Measurements from ENCODE around the gene CCDC85C.

DNA sequence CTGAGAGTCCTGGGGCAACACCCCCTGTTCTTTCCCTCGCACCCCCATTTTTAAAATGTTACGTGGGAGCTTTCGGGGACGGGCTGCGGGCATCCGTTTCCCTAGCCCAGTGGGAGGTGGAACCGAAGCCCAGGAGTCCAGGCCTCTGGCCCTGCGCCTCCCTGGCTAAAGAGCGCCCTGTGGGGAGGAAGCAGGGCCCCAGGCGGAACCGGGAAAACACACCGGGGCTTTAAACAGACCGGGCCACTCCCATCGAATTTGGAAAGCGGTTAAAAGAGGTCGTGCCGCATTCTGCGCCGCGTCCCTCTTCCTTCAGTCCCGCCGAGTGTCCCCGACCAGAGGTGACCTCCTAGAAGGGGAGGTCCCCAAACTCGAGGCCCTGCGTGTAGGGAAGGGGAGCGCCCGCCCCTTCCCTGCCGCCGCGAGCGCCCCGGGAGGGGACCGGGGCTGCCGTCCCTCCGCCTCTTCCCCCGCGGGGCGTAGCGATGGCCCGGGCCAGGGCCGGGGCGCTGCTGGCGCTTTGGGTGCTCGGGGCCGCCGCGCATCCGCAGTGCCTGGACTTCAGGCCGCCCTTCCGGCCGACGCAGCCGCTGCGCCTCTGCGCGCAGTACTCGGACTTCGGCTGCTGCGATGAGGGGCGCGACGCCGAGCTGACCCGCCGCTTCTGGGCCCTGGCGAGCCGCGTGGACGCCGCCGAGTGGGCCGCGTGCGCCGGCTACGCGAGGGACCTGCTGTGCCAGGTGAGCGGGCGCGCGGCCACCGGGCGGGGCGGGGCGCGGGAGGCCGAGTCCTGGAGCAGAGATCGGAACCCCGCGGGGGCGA is 40.9 kb upstream of the CCDC85C start, which contains the start of gene HHIPL1:
- TF ChIP-seq, protein P1, sequence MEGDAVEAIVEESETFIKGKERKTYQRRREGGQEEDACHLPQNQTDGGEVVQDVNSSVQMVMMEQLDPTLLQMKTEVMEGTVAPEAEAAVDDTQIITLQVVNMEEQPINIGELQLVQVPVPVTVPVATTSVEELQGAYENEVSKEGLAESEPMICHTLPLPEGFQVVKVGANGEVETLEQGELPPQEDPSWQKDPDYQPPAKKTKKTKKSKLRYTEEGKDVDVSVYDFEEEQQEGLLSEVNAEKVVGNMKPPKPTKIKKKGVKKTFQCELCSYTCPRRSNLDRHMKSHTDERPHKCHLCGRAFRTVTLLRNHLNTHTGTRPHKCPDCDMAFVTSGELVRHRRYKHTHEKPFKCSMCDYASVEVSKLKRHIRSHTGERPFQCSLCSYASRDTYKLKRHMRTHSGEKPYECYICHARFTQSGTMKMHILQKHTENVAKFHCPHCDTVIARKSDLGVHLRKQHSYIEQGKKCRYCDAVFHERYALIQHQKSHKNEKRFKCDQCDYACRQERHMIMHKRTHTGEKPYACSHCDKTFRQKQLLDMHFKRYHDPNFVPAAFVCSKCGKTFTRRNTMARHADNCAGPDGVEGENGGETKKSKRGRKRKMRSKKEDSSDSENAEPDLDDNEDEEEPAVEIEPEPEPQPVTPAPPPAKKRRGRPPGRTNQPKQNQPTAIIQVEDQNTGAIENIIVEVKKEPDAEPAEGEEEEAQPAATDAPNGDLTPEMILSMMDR (IDR thresholded peaks at IDR 0.05): no peak
- no peak for TF ChIP-seq POLR2A (IDR thresholded peaks at IDR 0.05)

All from testis (tissue), 2 donors.